Smooth muscle cell (in vitro differentiated cells): ENCODE data around the gene AKAP13. TPM values are rescaled to one million over a fixed set of nuclear protein-coding genes. Genes with fewer than 3 reads are reported as not detected.
A peak's percentile ranks its signal among the peaks of the same experiment; 100 is the strongest.

Experiments used
- DNase-seq: peaks from one replicate; lab custom pipeline; 2025; ENCODE audit not compliant: unreplicated experiment; lab: John Stamatoyannopoulos, UW
- H2AFZ ChIP-seq: fragments of 200-600 bp; sonication (generic); 2 replicates; pipeline ENCODE4 v1.6.0; 2016; ENCODE audit warnings: antibody characterized with exemption, low read depth, mild to moderate bottlenecking
- H3F3A ChIP-seq: fragments of 200-600 bp; sonication (generic); 2 replicates; pipeline ENCODE4 v1.6.0; 2017; ENCODE audit warnings: antibody characterized with exemption, low read depth
- H3K27ac ChIP-seq: fragments of 200-600 bp; sonication (generic); 2 replicates; pipeline ENCODE4 v1.5.1; 2016; ENCODE audit warnings: low read depth, mild to moderate bottlenecking
- H3K27me3 ChIP-seq: fragments of 200-600 bp; sonication (generic); 2 replicates; pipeline ENCODE4 v1.6.1; 2016; ENCODE audit warnings: low read depth, mild to moderate bottlenecking
- H3K36me3 ChIP-seq: fragments of 200-600 bp; sonication (generic); 2 replicates; pipeline ENCODE4 v1.5.1; 2016; ENCODE audit warnings: low read depth
- H3K4me1 ChIP-seq: fragments of 200-600 bp; sonication (generic); 2 replicates; pipeline ENCODE4 v1.5.1; 2016; ENCODE audit warnings: low read depth
- H3K4me2 ChIP-seq: fragments of 200-600 bp; sonication (generic); 2 replicates; pipeline ENCODE4 v1.6.0; 2016; ENCODE audit warnings: mild to moderate bottlenecking
- H3K4me3 ChIP-seq: fragments of 200-600 bp; sonication (generic); 2 replicates; pipeline ENCODE4 v1.5.1; 2016; ENCODE audit warnings: mild to moderate bottlenecking
- H3K79me2 ChIP-seq: fragments of 200-600 bp; sonication (generic); 2 replicates; pipeline ENCODE4 v1.6.0; 2016; ENCODE audit warnings: low read depth, mild to moderate bottlenecking
- H3K9ac ChIP-seq: fragments of 200-600 bp; sonication (generic); 2 replicates; pipeline ENCODE4 v1.6.0; 2016; ENCODE audit warnings: low read depth
- H3K9me3 ChIP-seq: fragments of 200-600 bp; sonication (generic); replicated peaks from 2 replicates; pipeline ENCODE4 v1.5.1; 2016; ENCODE audit warnings: low read depth
- H4K20me1 ChIP-seq: fragments of 200-600 bp; sonication (generic); 2 replicates; pipeline ENCODE4 v1.6.0; 2016; ENCODE audit warnings: low read depth
- WGBS: methylation state at CpG from one replicate; pipeline ENCODE4 v1.1.7; 2016; ENCODE audit warnings: low lambda C conversion rate; 5-methylcytosine and 5-hydroxymethylcytosine counted together
- polyA plus RNA-seq: library from polyadenylated mRNA; unstranded; fragments of >200 nt; fragmentation: Nextera tagmentation; extraction: Ambion mirVana; gene quantifications from 2 replicates; pipeline ENCODE4 v1.2.1, GENCODE V29; 2016
- total RNA-seq: library from RNA; depleted of rRNA; stranded (reverse); fragments of >200 nt; gene quantifications from 2 replicates; pipeline ENCODE4 v1.2.3, GENCODE V29; 2014
- TF ChIP-seq, protein P1 (sequence below): fragments of 200-600 bp; sonication (generic); IDR thresholded peaks from 2 replicates; pipeline ENCODE4 v1.5.1; 2017; ENCODE audit warnings: borderline replicate concordance, mild to moderate bottlenecking, antibody characterized with exemption; ENCODE audit not compliant: insufficient read depth, poor library complexity, severe bottlenecking

The AKAP13 gene
- total and polyA plus RNA-seq, 2 experiments from 2014 or later, result 43.3 to 63.5 TPM

DNA sequence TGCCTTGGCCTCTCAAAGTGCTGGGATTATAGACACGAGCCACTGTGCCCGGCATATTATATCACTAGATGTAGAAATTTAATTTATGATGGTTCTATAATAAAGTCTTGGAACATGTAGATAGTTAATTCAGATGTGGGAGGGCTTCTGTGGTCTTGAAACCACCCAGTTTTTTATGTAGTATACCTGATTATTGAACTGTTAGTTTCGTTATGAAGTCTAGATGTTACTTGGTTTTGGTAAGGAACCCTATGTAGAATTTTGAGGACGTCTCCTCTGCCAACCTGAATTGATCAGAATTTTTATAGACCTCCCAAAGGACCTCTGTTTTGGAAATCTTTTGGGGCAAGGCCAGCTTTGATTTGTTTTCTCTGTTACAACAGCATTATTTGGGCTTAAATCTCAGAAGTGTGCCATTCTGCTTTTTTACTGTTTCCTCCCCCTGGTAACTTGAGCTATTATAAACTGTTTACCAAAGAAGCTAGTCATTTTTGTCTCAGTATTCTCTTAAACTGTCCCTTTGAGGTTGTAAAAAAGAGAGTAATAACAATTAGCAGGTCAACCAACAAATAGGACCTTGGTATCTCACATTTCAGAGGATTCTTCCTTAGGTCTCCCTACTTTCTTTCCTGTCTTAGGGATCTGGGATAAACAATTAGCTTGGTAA, 20.8 kb downstream of the AKAP13 start:
- no peak for DNase-seq
- no peak overlapping the region for H3K9ac ChIP-seq
- H3K36me3 ChIP-seq, result no peaks in the 10 kb centered on the region
- H3F3A ChIP-seq, result no peaks in the 10 kb centered on the region
- H3K27ac ChIP-seq, result peak overlapping the region; percentile 41
- H3K79me2 ChIP-seq, result peaks cover 97% of the 10 kb centered on the region
- peaks cover 89% of the 10 kb centered on the region for H4K20me1 ChIP-seq
- WGBS, result 97% methylated on average over 4 of the region's 4 CpGs
- no peak overlapping the region for H3K4me2 ChIP-seq
- peaks cover 35% of the 10 kb centered on the region for H3K4me1 ChIP-seq
- no peak overlapping the region for H3K4me3 ChIP-seq
- H3K27me3 ChIP-seq, result no peaks in the 10 kb centered on the region
- H2AFZ ChIP-seq, result no peak overlapping the region
- no peaks in the 10 kb centered on the region for H3K9me3 ChIP-seq
- TF ChIP-seq, protein P1, sequence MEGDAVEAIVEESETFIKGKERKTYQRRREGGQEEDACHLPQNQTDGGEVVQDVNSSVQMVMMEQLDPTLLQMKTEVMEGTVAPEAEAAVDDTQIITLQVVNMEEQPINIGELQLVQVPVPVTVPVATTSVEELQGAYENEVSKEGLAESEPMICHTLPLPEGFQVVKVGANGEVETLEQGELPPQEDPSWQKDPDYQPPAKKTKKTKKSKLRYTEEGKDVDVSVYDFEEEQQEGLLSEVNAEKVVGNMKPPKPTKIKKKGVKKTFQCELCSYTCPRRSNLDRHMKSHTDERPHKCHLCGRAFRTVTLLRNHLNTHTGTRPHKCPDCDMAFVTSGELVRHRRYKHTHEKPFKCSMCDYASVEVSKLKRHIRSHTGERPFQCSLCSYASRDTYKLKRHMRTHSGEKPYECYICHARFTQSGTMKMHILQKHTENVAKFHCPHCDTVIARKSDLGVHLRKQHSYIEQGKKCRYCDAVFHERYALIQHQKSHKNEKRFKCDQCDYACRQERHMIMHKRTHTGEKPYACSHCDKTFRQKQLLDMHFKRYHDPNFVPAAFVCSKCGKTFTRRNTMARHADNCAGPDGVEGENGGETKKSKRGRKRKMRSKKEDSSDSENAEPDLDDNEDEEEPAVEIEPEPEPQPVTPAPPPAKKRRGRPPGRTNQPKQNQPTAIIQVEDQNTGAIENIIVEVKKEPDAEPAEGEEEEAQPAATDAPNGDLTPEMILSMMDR, result no peak

DNA sequence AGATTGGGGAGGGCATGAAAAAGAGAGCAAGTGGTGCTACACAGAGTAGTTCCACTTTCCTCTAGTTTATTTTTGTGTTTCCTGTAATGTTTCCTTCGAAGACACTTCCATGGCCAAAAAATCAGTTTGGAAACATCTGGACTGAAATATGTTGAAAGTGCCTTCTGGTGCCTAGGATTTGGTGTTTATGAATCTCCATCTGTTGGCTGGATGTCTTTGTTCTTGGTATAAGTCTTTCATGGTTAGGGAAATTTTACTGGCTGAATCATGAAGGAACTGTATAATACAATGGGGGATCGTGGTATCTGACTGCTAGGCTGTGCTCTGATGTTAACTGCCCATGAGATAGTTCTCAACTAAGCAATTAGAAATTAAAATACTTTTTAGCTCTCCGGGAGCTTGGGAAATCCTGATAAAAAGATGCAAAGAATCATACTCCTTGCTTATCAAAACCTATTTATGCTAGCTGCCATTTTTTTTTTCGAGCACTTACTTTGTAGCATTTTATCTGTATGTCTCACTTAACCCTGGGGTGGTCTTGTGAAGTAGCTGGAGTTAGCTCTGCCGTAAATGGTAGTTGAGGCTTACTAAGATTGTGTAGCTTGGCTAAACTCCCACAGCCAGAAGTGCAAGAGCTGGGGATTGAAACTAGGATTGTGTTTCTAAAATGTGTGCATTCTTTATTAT, 21.9 kb downstream of the AKAP13 start:
- peaks cover 97% of the 10 kb centered on the region for H3K79me2 ChIP-seq
- peak overlapping the region; percentile 41 for H3K27ac ChIP-seq
- TF ChIP-seq, protein P1, result no peak
- peak overlapping the region; percentile 58 for H3K4me2 ChIP-seq
- no peaks in the 10 kb centered on the region for H3K36me3 ChIP-seq
- H3K4me1 ChIP-seq, result peaks cover 45% of the 10 kb centered on the region
- peaks cover 89% of the 10 kb centered on the region for H4K20me1 ChIP-seq
- H3K27me3 ChIP-seq, result no peaks in the 10 kb centered on the region
- no peak for DNase-seq
- H2AFZ ChIP-seq, result no peak overlapping the region
- H3F3A ChIP-seq, result peaks cover 2% of the 10 kb centered on the region
- WGBS, result 50% methylated on average over 5 of the region's 5 CpGs
- H3K9me3 ChIP-seq, result no peaks in the 10 kb centered on the region
- no peak overlapping the region for H3K9ac ChIP-seq
- H3K4me3 ChIP-seq, result no peak overlapping the region

DNA sequence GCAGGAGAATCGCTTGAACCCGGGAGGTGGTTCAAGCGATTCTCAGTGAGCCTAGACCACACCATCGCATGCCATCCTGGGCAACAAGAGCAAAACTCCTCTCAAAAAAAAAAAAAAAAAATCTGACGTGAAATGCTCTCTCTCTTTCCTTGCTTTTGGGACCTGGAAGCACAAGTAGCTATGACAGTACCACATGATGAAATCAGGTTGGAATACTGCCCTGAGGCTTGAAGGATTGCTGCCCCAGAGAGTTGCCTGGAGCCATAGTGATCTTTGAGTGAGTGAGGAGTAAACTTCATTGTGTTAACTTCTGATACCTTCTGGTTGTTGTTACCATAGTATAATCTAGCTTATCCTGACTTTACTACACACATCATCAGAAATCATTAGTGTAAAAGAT, 23.3 kb downstream of the AKAP13 start:
- H3K4me3 ChIP-seq, result no peak overlapping the region
- no peaks in the 10 kb centered on the region for H3K36me3 ChIP-seq
- TF ChIP-seq, protein P1, result no peak
- H3K27me3 ChIP-seq, result no peaks in the 10 kb centered on the region
- peaks cover 97% of the 10 kb centered on the region for H3K79me2 ChIP-seq
- peaks cover 50% of the 10 kb centered on the region for H3K4me1 ChIP-seq
- H3K9ac ChIP-seq, result no peak overlapping the region
- DNase-seq, result no peak
- H4K20me1 ChIP-seq, result peaks cover 82% of the 10 kb centered on the region
- no peak overlapping the region for H2AFZ ChIP-seq
- no peaks in the 10 kb centered on the region for H3K9me3 ChIP-seq
- 93% methylated on average over 5 of the region's 5 CpGs for WGBS
- peaks cover 7% of the 10 kb centered on the region for H3F3A ChIP-seq
- peak overlapping the region; percentile 61 for H3K4me2 ChIP-seq
- H3K27ac ChIP-seq, result peak overlapping the region; percentile 84
